ENCODE data around the gene CCR1. TPM values are rescaled to one million over a fixed set of nuclear protein-coding genes. Genes with fewer than 3 reads are reported as not detected.

Gene CCR1
- total RNA-seq, 1 donor from 2014 or later: 0.20 TPM

DNA sequence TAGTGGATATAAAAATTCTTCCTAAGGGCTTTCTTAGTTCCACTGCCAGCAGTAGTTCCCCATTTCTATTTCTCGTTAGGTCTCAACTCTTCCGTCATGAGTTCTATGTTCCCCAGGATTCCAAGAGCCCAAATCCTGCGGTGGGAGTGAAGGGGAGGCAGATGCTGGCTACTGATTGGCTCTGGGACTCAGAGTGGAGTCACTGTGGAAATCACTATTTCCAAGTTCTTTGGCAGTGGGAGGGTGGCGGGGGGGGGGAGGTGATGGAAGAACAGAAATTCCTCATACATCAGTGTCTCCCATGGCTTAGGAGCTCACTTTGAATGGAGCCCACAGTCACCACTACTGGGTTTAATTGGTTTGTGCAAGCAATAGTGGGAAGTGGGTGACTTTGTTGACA, 5.6 kb downstream of the CCR1 start:
- H3K27ac ChIP-seq (ENCODE audit: low read depth, low read length): no peak overlapping the region
- H3K79me2 ChIP-seq (ENCODE audit: insufficient read depth, low read length): no peaks in the 10 kb centered on the region
- no peaks in the 10 kb centered on the region for H3K4me1 ChIP-seq (ENCODE audit: insufficient read depth, low read length)
- H4K20me1 ChIP-seq (ENCODE audit: insufficient read depth, low read length): no peaks in the 10 kb centered on the region
- Mint-ChIP-seq H3K27ac (ENCODE audit: unreplicated experiment) (no peak overlapping the region), H3K9me3 (ENCODE audit: unreplicated experiment) (no peaks in the 10 kb centered on the region), H3K4me1 (ENCODE audit: low read depth, unreplicated experiment) (no peaks in the 10 kb centered on the region), H3K36me3 (ENCODE audit: low read depth, unreplicated experiment) (no peaks in the 10 kb centered on the region), H3K27me3 (ENCODE audit: low read depth, unreplicated experiment) (peaks cover 3% of the 10 kb centered on the region), H3K4me3 (ENCODE audit: unreplicated experiment) (no peak overlapping the region)
- H3K9me3 ChIP-seq (ENCODE audit: insufficient read depth, low read depth, low read length): no peaks in the 10 kb centered on the region
- H3K4me2 ChIP-seq (ENCODE audit: low read length): no peak overlapping the region
- DNase-seq (ENCODE audit: low read depth) (no peak), FAIRE-seq (no peak)
- H3K9ac ChIP-seq (ENCODE audit: low read length): no peak overlapping the region
- peaks cover 2% of the 10 kb centered on the region for H3K27me3 ChIP-seq (ENCODE audit: insufficient read depth, low read length)
- TF ChIP-seq, protein P1, sequence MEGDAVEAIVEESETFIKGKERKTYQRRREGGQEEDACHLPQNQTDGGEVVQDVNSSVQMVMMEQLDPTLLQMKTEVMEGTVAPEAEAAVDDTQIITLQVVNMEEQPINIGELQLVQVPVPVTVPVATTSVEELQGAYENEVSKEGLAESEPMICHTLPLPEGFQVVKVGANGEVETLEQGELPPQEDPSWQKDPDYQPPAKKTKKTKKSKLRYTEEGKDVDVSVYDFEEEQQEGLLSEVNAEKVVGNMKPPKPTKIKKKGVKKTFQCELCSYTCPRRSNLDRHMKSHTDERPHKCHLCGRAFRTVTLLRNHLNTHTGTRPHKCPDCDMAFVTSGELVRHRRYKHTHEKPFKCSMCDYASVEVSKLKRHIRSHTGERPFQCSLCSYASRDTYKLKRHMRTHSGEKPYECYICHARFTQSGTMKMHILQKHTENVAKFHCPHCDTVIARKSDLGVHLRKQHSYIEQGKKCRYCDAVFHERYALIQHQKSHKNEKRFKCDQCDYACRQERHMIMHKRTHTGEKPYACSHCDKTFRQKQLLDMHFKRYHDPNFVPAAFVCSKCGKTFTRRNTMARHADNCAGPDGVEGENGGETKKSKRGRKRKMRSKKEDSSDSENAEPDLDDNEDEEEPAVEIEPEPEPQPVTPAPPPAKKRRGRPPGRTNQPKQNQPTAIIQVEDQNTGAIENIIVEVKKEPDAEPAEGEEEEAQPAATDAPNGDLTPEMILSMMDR (IDR thresholded peaks at IDR 0.05; ENCODE audit: insufficient read depth, low read depth, low read length): no peak
- no peak for TF ChIP-seq EZH2 (IDR thresholded peaks at IDR 0.05; ENCODE audit: insufficient read depth, low read length)
- H3K4me3 ChIP-seq (ENCODE audit: insufficient read depth, low read depth, low read length): no peak overlapping the region
- H3K36me3 ChIP-seq (ENCODE audit: insufficient read depth, low read length): no peaks in the 10 kb centered on the region
- no peak overlapping the region for H2AFZ ChIP-seq (ENCODE audit: low read depth, low read length)

DNA sequence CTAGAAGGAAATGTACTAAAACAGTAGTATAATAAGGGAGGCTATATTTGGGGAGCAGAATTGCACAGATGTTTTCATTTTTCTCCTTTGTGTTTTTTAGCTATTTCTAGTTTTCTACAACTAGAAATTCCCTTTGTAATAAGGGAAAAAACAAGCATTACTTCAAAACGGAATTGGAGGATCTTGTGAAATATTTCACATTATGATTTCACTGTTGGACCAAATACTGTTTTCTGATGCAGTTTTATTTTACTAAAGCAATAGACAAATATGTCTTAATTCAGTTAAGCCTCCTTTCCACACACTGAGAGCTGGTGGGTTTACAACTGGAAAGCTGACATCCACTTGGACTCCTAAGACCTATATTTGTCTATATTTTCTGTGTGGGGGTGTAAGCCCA, 7.3 kb downstream of the CCR1 start:
- no peak overlapping the region for H3K4me3 ChIP-seq (ENCODE audit: insufficient read depth, low read depth, low read length)
- H3K79me2 ChIP-seq (ENCODE audit: insufficient read depth, low read length): no peaks in the 10 kb centered on the region
- no peak overlapping the region for H3K27ac Mint-ChIP-seq (ENCODE audit: unreplicated experiment)
- no peaks in the 10 kb centered on the region for H4K20me1 ChIP-seq (ENCODE audit: insufficient read depth, low read length)
- H3K4me1 ChIP-seq (ENCODE audit: insufficient read depth, low read length): no peaks in the 10 kb centered on the region
- peaks cover 2% of the 10 kb centered on the region for H3K27me3 ChIP-seq (ENCODE audit: insufficient read depth, low read length)
- H3K27ac ChIP-seq (ENCODE audit: low read depth, low read length): no peak overlapping the region
- peaks cover 3% of the 10 kb centered on the region for H3K27me3 Mint-ChIP-seq (ENCODE audit: low read depth, unreplicated experiment)
- FAIRE-seq (no peak), DNase-seq (ENCODE audit: low read depth) (no peak)
- no peaks in the 10 kb centered on the region for H3K36me3 ChIP-seq (ENCODE audit: insufficient read depth, low read length)
- no peak overlapping the region for H2AFZ ChIP-seq (ENCODE audit: low read depth, low read length)
- no peaks in the 10 kb centered on the region for H3K4me1 Mint-ChIP-seq (ENCODE audit: low read depth, unreplicated experiment)
- no peak for TF ChIP-seq EZH2 (IDR thresholded peaks at IDR 0.05; ENCODE audit: insufficient read depth, low read length)
- TF ChIP-seq, protein P1 (IDR thresholded peaks at IDR 0.05; ENCODE audit: insufficient read depth, low read depth, low read length): no peak
- no peak overlapping the region for H3K4me3 Mint-ChIP-seq (ENCODE audit: unreplicated experiment)
- H3K36me3 Mint-ChIP-seq (ENCODE audit: low read depth, unreplicated experiment): no peaks in the 10 kb centered on the region
- no peaks in the 10 kb centered on the region for H3K9me3 Mint-ChIP-seq (ENCODE audit: unreplicated experiment)
- no peaks in the 10 kb centered on the region for H3K9me3 ChIP-seq (ENCODE audit: insufficient read depth, low read depth, low read length)
- no peak overlapping the region for H3K9ac ChIP-seq (ENCODE audit: low read length)
- no peak overlapping the region for H3K4me2 ChIP-seq (ENCODE audit: low read length)

DNA sequence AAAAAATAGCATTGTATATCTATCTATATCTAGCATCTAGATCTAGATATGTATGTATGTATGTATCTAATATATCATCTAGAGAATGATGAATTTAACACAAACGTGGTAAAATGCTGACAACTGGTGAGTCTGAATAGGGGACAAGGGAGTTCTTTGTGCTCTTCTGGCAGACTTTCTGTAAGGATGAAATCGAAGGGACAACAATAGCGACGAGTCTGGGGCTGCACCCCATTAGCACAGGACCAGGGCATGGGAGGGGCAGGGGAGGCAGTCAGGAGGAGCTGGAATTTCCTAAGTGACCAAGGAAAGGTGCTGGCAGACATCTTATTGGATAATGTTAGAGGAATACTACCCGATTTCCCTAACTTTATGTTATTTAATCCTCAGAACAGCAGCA, 7.9 kb downstream of the CCR1 start:
- Histone ChIP-seq H3K4me3 (ENCODE audit: insufficient read depth, low read depth, low read length) (no peak overlapping the region), H2AFZ (ENCODE audit: low read depth, low read length) (no peak overlapping the region), H4K20me1 (ENCODE audit: insufficient read depth, low read length) (no peaks in the 10 kb centered on the region), H3K79me2 (ENCODE audit: insufficient read depth, low read length) (no peaks in the 10 kb centered on the region), H3K9ac (ENCODE audit: low read length) (no peak overlapping the region), H3K4me2 (ENCODE audit: low read length) (no peak overlapping the region), H3K27me3 (ENCODE audit: insufficient read depth, low read length) (peaks cover 2% of the 10 kb centered on the region), H3K4me1 (ENCODE audit: insufficient read depth, low read length) (no peaks in the 10 kb centered on the region), H3K9me3 (ENCODE audit: insufficient read depth, low read depth, low read length) (no peaks in the 10 kb centered on the region), H3K27ac (ENCODE audit: low read depth, low read length) (no peak overlapping the region), H3K36me3 (ENCODE audit: insufficient read depth, low read length) (no peaks in the 10 kb centered on the region)
- no peaks in the 10 kb centered on the region for H3K36me3 Mint-ChIP-seq (ENCODE audit: low read depth, unreplicated experiment)
- no peak overlapping the region for H3K4me3 Mint-ChIP-seq (ENCODE audit: unreplicated experiment)
- no peaks in the 10 kb centered on the region for H3K9me3 Mint-ChIP-seq (ENCODE audit: unreplicated experiment)
- no peaks in the 10 kb centered on the region for H3K4me1 Mint-ChIP-seq (ENCODE audit: low read depth, unreplicated experiment)
- H3K27ac Mint-ChIP-seq (ENCODE audit: unreplicated experiment): no peak overlapping the region
- DNase-seq (ENCODE audit: low read depth) (no peak), FAIRE-seq (no peak)
- H3K27me3 Mint-ChIP-seq (ENCODE audit: low read depth, unreplicated experiment): peaks cover 3% of the 10 kb centered on the region
- no peak for TF ChIP-seq EZH2 (IDR thresholded peaks at IDR 0.05; ENCODE audit: insufficient read depth, low read length)
- TF ChIP-seq, protein P1 (IDR thresholded peaks at IDR 0.05; ENCODE audit: insufficient read depth, low read depth, low read length): no peak

Data from astrocyte (in vitro differentiated cells and primary cell).